ENCODE measurements around the gene RTKN.

DNA sequence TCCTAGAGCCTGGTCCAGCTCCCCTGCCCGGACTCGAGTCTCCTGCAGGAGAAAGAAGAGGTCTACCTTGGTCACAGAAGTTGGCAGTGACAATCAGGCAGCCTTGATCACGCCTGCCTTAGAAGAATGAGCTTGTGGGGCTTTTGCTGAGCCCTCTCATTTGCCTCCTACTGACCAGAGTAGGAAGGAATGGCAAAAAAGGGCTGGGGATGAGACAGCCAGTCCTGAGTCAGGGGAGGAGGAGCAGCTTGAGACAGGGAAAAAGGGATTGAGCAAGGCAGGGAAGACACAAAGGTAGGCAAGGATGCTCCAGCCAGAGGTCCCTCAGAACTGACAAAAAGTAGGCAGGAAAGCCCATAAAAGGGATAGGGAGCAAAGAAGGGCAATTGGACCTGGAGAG, 14.2 kb downstream of the RTKN start:
- TF ChIP-seq YY1 (IDR thresholded peaks at IDR 0.05; ENCODE audit: low read depth), result no peak
- TF ChIP-seq, protein P1, sequence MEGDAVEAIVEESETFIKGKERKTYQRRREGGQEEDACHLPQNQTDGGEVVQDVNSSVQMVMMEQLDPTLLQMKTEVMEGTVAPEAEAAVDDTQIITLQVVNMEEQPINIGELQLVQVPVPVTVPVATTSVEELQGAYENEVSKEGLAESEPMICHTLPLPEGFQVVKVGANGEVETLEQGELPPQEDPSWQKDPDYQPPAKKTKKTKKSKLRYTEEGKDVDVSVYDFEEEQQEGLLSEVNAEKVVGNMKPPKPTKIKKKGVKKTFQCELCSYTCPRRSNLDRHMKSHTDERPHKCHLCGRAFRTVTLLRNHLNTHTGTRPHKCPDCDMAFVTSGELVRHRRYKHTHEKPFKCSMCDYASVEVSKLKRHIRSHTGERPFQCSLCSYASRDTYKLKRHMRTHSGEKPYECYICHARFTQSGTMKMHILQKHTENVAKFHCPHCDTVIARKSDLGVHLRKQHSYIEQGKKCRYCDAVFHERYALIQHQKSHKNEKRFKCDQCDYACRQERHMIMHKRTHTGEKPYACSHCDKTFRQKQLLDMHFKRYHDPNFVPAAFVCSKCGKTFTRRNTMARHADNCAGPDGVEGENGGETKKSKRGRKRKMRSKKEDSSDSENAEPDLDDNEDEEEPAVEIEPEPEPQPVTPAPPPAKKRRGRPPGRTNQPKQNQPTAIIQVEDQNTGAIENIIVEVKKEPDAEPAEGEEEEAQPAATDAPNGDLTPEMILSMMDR (IDR thresholded peaks at IDR 0.05), result no peak
- no peak for TF ChIP-seq MEF2A (IDR thresholded peaks at IDR 0.05; ENCODE audit: borderline replicate concordance, low read depth)
- no peak for TF ChIP-seq ELF1 (IDR thresholded peaks at IDR 0.05)
